ENCODE data around the gene FAM98C.

DNA sequence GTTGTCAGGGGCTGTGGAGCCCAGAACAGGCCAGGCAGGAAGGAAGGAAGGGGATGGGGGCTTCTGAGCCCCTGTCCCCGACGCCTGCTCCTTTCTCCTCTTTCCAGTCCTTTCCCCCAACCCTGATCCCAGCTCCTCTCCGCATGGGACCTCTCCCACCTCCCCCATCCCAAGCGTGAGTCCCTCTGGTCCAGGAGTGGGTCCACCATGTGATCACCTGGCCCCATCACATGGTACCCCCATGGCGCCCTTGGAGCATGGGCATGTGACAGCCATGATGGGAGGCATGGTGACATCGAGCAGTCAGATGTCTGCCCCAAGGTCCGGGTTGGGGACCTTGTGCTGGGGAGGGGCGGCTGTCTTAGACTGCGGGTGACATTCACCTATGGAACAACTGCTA, 39.8 kb downstream of the FAM98C start:
- TF ChIP-seq CTCF (IDR thresholded peaks at IDR 0.05) (no peak), POLR2A (IDR thresholded peaks at IDR 0.05) (no peak), POLR2AphosphoS5 (IDR thresholded peaks at IDR 0.05) (no peak)

All from prostate gland (tissue), 2 donors.